SK-N-SH (cell line): Measurements from ENCODE around the gene LPO.

Experiments
- EP300 ChIP-seq, 2 experiments: IDR thresholded peaks; 2 replicates each; pipeline versions ENCODE4 v1.4.0 to v1.6.1; 2012; ENCODE audit warnings: borderline replicate concordance in 1 of 2, low read depth in 1 of 2, low read length in 1 of 2
- EZH2phosphoT487 ChIP-seq: fragments of 200-600 bp; sonication (generic); IDR thresholded peaks from 2 replicates; pipeline ENCODE4 v1.6.1; 2017; ENCODE audit warnings: low read depth, mixed run types, mild to moderate bottlenecking, antibody characterized with exemption, moderate library complexity, borderline replicate concordance
- NFIC ChIP-seq: IDR thresholded peaks from 2 replicates; pipeline ENCODE4 v1.4.0; 2012; ENCODE audit warnings: borderline replicate concordance
- RAD21 ChIP-seq: IDR thresholded peaks from 2 replicates; pipeline ENCODE4 v1.6.1; 2012; ENCODE audit warnings: mild to moderate bottlenecking, low read length
- TCF12 ChIP-seq: IDR thresholded peaks from 2 replicates; pipeline ENCODE4 v1.4.0; 2012
- TF ChIP-seq, protein P1 (sequence below): IDR thresholded peaks from 2 replicates; pipeline ENCODE4 v1.4.0; 2012; ENCODE audit warnings: low read depth, borderline replicate concordance
- TF ChIP-seq, protein P2 (sequence below): fragments of 200-600 bp; sonication (generic); IDR thresholded peaks from 2 replicates; pipeline ENCODE4 v1.6.1; 2017; ENCODE audit warnings: antibody characterized with exemption, mild to moderate bottlenecking, moderate library complexity

DNA sequence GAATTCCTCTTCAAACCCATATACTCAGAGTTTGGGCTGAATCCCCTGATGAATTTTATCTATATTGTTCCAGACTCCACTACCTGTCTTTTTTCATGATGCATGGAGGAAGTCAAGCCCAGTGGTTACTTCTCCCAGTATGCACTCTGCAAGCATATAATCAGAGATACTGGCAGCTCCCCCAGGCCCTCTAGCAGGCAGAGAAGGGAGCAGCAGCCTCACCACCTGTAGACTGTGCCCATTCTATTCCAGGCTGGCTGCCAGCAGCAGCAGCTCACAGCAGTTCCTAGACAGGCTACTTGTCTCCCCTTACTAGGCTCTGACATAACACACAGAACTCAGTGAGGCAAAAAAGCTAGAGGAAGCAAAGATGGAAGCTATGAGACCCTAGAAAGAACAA, 22.7 kb upstream of the LPO start:
- TF ChIP-seq TCF12 = no peak
- TF ChIP-seq NFIC = no peak
- TF ChIP-seq, protein P1, sequence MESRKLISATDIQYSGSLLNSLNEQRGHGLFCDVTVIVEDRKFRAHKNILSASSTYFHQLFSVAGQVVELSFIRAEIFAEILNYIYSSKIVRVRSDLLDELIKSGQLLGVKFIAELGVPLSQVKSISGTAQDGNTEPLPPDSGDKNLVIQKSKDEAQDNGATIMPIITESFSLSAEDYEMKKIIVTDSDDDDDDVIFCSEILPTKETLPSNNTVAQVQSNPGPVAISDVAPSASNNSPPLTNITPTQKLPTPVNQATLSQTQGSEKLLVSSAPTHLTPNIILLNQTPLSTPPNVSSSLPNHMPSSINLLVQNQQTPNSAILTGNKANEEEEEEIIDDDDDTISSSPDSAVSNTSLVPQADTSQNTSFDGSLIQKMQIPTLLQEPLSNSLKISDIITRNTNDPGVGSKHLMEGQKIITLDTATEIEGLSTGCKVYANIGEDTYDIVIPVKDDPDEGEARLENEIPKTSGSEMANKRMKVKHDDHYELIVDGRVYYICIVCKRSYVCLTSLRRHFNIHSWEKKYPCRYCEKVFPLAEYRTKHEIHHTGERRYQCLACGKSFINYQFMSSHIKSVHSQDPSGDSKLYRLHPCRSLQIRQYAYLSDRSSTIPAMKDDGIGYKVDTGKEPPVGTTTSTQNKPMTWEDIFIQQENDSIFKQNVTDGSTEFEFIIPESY = no peak
- TF ChIP-seq EZH2phosphoT487 = no peak
- TF ChIP-seq EP300 (IDR thresholded peaks at IDR 0.05; ENCODE audit: borderline replicate concordance in 1 of 2, low read depth in 1 of 2, low read length in 1 of 2) = no peak
- TF ChIP-seq RAD21 = no peak
- TF ChIP-seq, protein P2, sequence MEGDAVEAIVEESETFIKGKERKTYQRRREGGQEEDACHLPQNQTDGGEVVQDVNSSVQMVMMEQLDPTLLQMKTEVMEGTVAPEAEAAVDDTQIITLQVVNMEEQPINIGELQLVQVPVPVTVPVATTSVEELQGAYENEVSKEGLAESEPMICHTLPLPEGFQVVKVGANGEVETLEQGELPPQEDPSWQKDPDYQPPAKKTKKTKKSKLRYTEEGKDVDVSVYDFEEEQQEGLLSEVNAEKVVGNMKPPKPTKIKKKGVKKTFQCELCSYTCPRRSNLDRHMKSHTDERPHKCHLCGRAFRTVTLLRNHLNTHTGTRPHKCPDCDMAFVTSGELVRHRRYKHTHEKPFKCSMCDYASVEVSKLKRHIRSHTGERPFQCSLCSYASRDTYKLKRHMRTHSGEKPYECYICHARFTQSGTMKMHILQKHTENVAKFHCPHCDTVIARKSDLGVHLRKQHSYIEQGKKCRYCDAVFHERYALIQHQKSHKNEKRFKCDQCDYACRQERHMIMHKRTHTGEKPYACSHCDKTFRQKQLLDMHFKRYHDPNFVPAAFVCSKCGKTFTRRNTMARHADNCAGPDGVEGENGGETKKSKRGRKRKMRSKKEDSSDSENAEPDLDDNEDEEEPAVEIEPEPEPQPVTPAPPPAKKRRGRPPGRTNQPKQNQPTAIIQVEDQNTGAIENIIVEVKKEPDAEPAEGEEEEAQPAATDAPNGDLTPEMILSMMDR = no peak
